ENCODE data around the gene FAM174C.

GRCh38 chr19:1231729-1232637, 43.3 kb upstream of the FAM174C start:
- TF ChIP-seq CTCF (IDR thresholded peaks at IDR 0.05; ENCODE audit: extremely low read depth in 1 of 2, insufficient read depth in 1 of 2, low read depth in 1 of 2, low read length in 2 of 2) (no peak), POLR2A (IDR thresholded peaks at IDR 0.05; ENCODE audit: low read depth, low read length) (no peak), EZH2 (IDR thresholded peaks at IDR 0.05; ENCODE audit: borderline replicate concordance, low read depth, low read length, severe bottlenecking) (no peak), GATA2 (IDR thresholded peaks at IDR 0.05; ENCODE audit: insufficient read depth, insufficient read length, low read depth, low read length) (no peak), POLR2AphosphoS5 (IDR thresholded peaks at IDR 0.05; ENCODE audit: insufficient read depth, low read depth, low read length) (no peak)
